ENCODE measurements around the gene DYNC1H1. TPM values are rescaled to one million over a fixed set of nuclear protein-coding genes. Genes with fewer than 3 reads are reported as not detected.

Gene DYNC1H1
- total and polyA plus RNA-seq, 2 of the 13 experiments (the other 11 are each of a cell fraction or from before 2014, with no cell fraction given) = 74.4 to 239 TPM

- TF ChIP-seq ZNF580 (CRISPR knock-in tag; IDR thresholded peaks at IDR 0.05; ENCODE audit: borderline replicate concordance, low read depth) = 0 out of 2 replicates have a peak, but pooled peaks have one; percentile 59
- TF ChIP-seq POLR2AphosphoS5 (IDR thresholded peaks at IDR 0.05; ENCODE audit: low read depth, low read length) = no peak
- TF ChIP-seq ARNTL (CRISPR knock-in tag; IDR thresholded peaks at IDR 0.05) = no peak
- no peak for TF ChIP-seq U2AF2 (IDR thresholded peaks at IDR 0.05; ENCODE audit: low read depth, low read length)
- no peak for TF ChIP-seq GFI1 (CRISPR knock-in tag; IDR thresholded peaks at IDR 0.05; ENCODE audit: borderline replicate concordance)
- 0 out of 2 replicates have a peak, but pooled peaks have one; percentile 51 for TF ChIP-seq ZSCAN21 (CRISPR knock-in tag; IDR thresholded peaks at IDR 0.05; ENCODE audit: borderline replicate concordance)
- no peak for TF ChIP-seq FOXA1 (IDR thresholded peaks at IDR 0.05)
- 0 out of 2 replicates have a peak, but pooled peaks have one; percentile 17 for TF ChIP-seq FOXA1 (CRISPR knock-in tag; IDR thresholded peaks at IDR 0.05)
- TF ChIP-seq MTF1 (CRISPR knock-in tag; IDR thresholded peaks at IDR 0.05) = no peak
- no peak for TF ChIP-seq HNF1A (IDR thresholded peaks at IDR 0.05; ENCODE audit: low read depth)
- TF ChIP-seq HNF1A (CRISPR knock-in tag; IDR thresholded peaks at IDR 0.05; ENCODE audit: borderline replicate concordance) = no peak
- no peak for TF ChIP-seq ZNF17 (CRISPR knock-in tag; IDR thresholded peaks at IDR 0.05)
- TF ChIP-seq HHEX (CRISPR knock-in tag; IDR thresholded peaks at IDR 0.05) = no peak
- no peak for TF ChIP-seq ZNF274 (CRISPR knock-in tag; IDR thresholded peaks at IDR 0.05)
- no peak for TF ChIP-seq TBX2 (CRISPR knock-in tag; IDR thresholded peaks at IDR 0.05; ENCODE audit: borderline replicate concordance)
- TF ChIP-seq FOXO1 (CRISPR knock-in tag; IDR thresholded peaks at IDR 0.05) = peak; percentile 58
- TF ChIP-seq ZBTB7A (CRISPR knock-in tag; IDR thresholded peaks at IDR 0.05) = peak; percentile 78; the same call in 1 of the 2 replicates
- TF ChIP-seq SALL2 (CRISPR knock-in tag; IDR thresholded peaks at IDR 0.05) = 0 out of 2 replicates have a peak, but pooled peaks have one; percentile 48
- TF ChIP-seq JUND (CRISPR knock-in tag; IDR thresholded peaks at IDR 0.05) = no peak
- TF ChIP-seq, protein P1, sequence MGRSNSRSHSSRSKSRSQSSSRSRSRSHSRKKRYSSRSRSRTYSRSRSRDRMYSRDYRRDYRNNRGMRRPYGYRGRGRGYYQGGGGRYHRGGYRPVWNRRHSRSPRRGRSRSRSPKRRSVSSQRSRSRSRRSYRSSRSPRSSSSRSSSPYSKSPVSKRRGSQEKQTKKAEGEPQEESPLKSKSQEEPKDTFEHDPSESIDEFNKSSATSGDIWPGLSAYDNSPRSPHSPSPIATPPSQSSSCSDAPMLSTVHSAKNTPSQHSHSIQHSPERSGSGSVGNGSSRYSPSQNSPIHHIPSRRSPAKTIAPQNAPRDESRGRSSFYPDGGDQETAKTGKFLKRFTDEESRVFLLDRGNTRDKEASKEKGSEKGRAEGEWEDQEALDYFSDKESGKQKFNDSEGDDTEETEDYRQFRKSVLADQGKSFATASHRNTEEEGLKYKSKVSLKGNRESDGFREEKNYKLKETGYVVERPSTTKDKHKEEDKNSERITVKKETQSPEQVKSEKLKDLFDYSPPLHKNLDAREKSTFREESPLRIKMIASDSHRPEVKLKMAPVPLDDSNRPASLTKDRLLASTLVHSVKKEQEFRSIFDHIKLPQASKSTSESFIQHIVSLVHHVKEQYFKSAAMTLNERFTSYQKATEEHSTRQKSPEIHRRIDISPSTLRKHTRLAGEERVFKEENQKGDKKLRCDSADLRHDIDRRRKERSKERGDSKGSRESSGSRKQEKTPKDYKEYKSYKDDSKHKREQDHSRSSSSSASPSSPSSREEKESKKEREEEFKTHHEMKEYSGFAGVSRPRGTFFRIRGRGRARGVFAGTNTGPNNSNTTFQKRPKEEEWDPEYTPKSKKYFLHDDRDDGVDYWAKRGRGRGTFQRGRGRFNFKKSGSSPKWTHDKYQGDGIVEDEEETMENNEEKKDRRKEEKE (IDR thresholded peaks at IDR 0.05) = no peak
- no peak for TF ChIP-seq ATRX (CRISPR knock-in tag; IDR thresholded peaks at IDR 0.05; ENCODE audit: borderline replicate concordance)
- TF ChIP-seq, protein P2, sequence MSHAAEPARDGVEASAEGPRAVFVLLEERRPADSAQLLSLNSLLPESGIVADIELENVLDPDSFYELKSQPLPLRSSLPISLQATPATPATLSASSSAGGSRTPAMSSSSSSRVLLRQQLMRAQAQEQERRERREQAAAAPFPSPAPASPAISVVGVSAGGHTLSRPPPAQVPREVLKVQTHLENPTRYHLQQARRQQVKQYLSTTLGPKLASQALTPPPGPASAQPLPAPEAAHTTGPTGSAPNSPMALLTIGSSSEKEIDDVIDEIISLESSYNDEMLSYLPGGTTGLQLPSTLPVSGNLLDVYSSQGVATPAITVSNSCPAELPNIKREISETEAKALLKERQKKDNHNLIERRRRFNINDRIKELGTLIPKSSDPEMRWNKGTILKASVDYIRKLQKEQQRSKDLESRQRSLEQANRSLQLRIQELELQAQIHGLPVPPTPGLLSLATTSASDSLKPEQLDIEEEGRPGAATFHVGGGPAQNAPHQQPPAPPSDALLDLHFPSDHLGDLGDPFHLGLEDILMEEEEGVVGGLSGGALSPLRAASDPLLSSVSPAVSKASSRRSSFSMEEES (CRISPR knock-in tag; IDR thresholded peaks at IDR 0.05) = no peak
- TF ChIP-seq SRSF9 (IDR thresholded peaks at IDR 0.05; ENCODE audit: borderline replicate concordance, insufficient read depth, low read depth, low read length, poor library complexity, severe bottlenecking) = no peak
These were observed 3.2 kb upstream of the DYNC1H1 start (continued) for GRCh38 chr14:101961011-101961721.
